Heart left ventricle (tissue), 16 donors: Measurements from ENCODE around the gene TBC1D22B. TPM values are rescaled to one million over a fixed set of nuclear protein-coding genes. Genes with fewer than 3 reads are reported as not detected.

ENCODE experiments used
- ATAC-seq, 4 donors: fragments of 200-7000 bp; cut with Tn5 transposase; one replicate each; pipeline ENCODE4 v1.9.1; 2020 to 2022; ENCODE audit warnings: moderate library complexity in 4 of 4, mild to moderate bottlenecking in 3 of 4, moderate number of reproducible peaks in 1 of 4
- DNase-seq, 5 donors: peaks; one replicate each; pipeline ENCODE4 v3.0.0-alpha.2; 2020
- H3K27ac ChIP-seq, 12 donors: fragments of 200-600 bp; sonication (generic) in 4 of 12; one replicate each; pipeline versions ENCODE4 v1.5.0 to v1.8.0; 2016 to 2022; ENCODE audit warnings: mild to moderate bottlenecking in 2 of 12
- H3K27me3 ChIP-seq, 9 donors: fragments of 200-600 bp; sonication (generic) in 2 of 9; one replicate each; pipeline versions ENCODE4 v1.5.1 to v1.8.0; 2016 to 2022; ENCODE audit warnings: mild to moderate bottlenecking in 3 of 9
- H3K36me3 ChIP-seq, 9 donors: fragments of 200-600 bp; sonication (generic) in 2 of 9; one replicate each; pipeline versions ENCODE4 v1.5.0 to v1.8.0; 2018 to 2022; ENCODE audit warnings: mild to moderate bottlenecking in 2 of 9
- H3K4me1 ChIP-seq, 12 donors: fragments of 200-600 bp; sonication (generic) in 4 of 12; one replicate each; pipeline versions ENCODE4 v1.5.0 to v1.8.0; 2016 to 2022; ENCODE audit warnings: mild to moderate bottlenecking in 3 of 12
- H3K4me3 ChIP-seq, 12 donors: fragments of 200-600 bp; sonication (generic) in 4 of 12; one replicate each; pipeline versions ENCODE4 v1.5.0 to v1.8.0; 2017 to 2022; ENCODE audit warnings: mild to moderate bottlenecking in 9 of 12, moderate library complexity in 4 of 12
- H3K9me3 ChIP-seq, 12 donors: fragments of 200-600 bp; sonication (generic) in 4 of 12; one replicate each; pipeline versions ENCODE4 v1.5.0 to v1.8.0; 2016 to 2022; ENCODE audit warnings: mild to moderate bottlenecking in 1 of 12
- CTCF ChIP-seq, 12 donors: fragments of 200-600 bp; sonication (generic) in 4 of 12; IDR thresholded peaks; one replicate each; pipeline versions ENCODE4 v1.5.0 to v1.8.0; 2018 to 2022; ENCODE audit warnings: antibody characterized with exemption in 12 of 12, mild to moderate bottlenecking in 5 of 12
- POLR2A ChIP-seq, 2 donors: fragments of 450-650 bp; IDR thresholded peaks; one replicate each; pipeline ENCODE4 v1.6.1; 2017; ENCODE audit warnings: antibody characterized with exemption in 2 of 2, mild to moderate bottlenecking in 2 of 2, moderate library complexity in 2 of 2
- WGBS, 4 donors: extraction: QIAGEN DNeasy Blood & Tissue Kit in 2 of 4; methylation state at CpG; one replicate each; pipeline versions ENCODE4 v1.1.5 to v1.1.7; 2013 to 2018; 5-methylcytosine and 5-hydroxymethylcytosine counted together
- intact Hi-C, 10 donors: fragments of 100-400 bp; cut with DNase I; formaldehyde crosslinking; loops; one replicate each; pipeline versions ENCODE4 v1.11.1 to v1.14.2; 2022
- polyA plus RNA-seq, 2 donors: library from polyadenylated mRNA; stranded (reverse); fragments of 200-250 nt; gene quantifications; one replicate each; pipeline ENCODE4 v1.2.3, GENCODE V29; 2013
- total RNA-seq, 9 donors: library from RNA; depleted of rRNA in 2 of 9; stranded (reverse); fragments of >200 nt in 2 of 9; fragmentation: NEBNext Ultra II Directional in 3 of 9; extraction: Animal tissue kit (Norgen Biotek cat#: 25700) in 3 of 9; gene quantifications; one replicate each; pipeline versions ENCODE4 v1.1.0 to v1.2.4, GENCODE V29; 2016 to 2023
- donor health status: ischemic (EF 13 %, LVEDD 7.1; RV severe dilation, severe dysfunction).
- donor health status: healthy with polysubstance abuse.
- donor health status: DM: no; HTN: yes; CAD: no.
- donor health status: DM: no; HTN: no; CAD: no.
- donor health status: ischemic (EF 25% LVEDD 6.9; RV normal size, moderate dysfunction).
- donor health status: ischemic (EF 25% LVEDD 5.7; RV mildly dilated, moderate dysfunction).
- donor health status: healthy.
- donor health status: DM: yes; HTN: yes; CAD: no.
- donor health status: ischemic (EF 35%, LVEDD 5.7; RV mildly dilated, moderate dysfunction).
- donor health status: nonischemic (EF 11% LVEDD 7.7; RV severe dilation, severe dysfunction).
- donor health status: DM: yes; HTN: yes; CAD: no.
- donor health status: PGD.
- donor health status: ischemic (EF 29% LVEDD 5.4; RV normal size, mild dysfunction).
- donor health status: nonischemic (EF 23%, LVEDD 6.1; RV moderate dilation, normal function).

TBC1D22B gene
- total and polyA plus RNA-seq, 11 donors, result 3.1 to 10.7 (median 7.3) TPM

GRCh38 chr6:37236921-37237320 is 20.7 kb upstream of the TBC1D22B start:
- DNase-seq, result no peak
- intact Hi-C loops, result no loop called here
- no peaks in the 10 kb centered on the region for H3K36me3 ChIP-seq
- 90 to 96% (median 94%) methylated on average over 2 of the region's 2 CpGs for WGBS, 4 donors
- ATAC-seq, result no peak
- no peak overlapping the region for H3K27ac ChIP-seq
- TF ChIP-seq CTCF (IDR thresholded peaks at IDR 0.05) (no peak), POLR2A (IDR thresholded peaks at IDR 0.05) (no peak)
- peaks cover 0 to 32% (median 11%) of the 10 kb centered on the region in 12 donors for H3K4me1 ChIP-seq
- no peak overlapping the region for H3K4me3 ChIP-seq
- no peaks in the 10 kb centered on the region for H3K9me3 ChIP-seq
- H3K27me3 ChIP-seq, result no peaks in the 10 kb centered on the region

GRCh38 chr6:37237789-37238188 is 19.8 kb upstream of the TBC1D22B start:
- H3K27ac ChIP-seq, result no peak overlapping the region
- DNase-seq (no peak), ATAC-seq (no peak)
- no peaks in the 10 kb centered on the region for H3K36me3 ChIP-seq
- peaks cover 3 to 40% (median 17%) of the 10 kb centered on the region in 12 donors for H3K4me1 ChIP-seq
- TF ChIP-seq CTCF (IDR thresholded peaks at IDR 0.05) (no peak), POLR2A (IDR thresholded peaks at IDR 0.05) (no peak)
- no peaks in the 10 kb centered on the region for H3K27me3 ChIP-seq
- intact Hi-C loops, result no loop called here
- no peak overlapping the region for H3K4me3 ChIP-seq
- no peaks in the 10 kb centered on the region for H3K9me3 ChIP-seq

- no peak for DNase-seq
- no peaks in the 10 kb centered on the region for H3K36me3 ChIP-seq
- ATAC-seq, result no peak
- H3K27me3 ChIP-seq, result no peaks in the 10 kb centered on the region
- intact Hi-C loops, result no loop called here
- H3K4me3 ChIP-seq, result no peak overlapping the region
- 77 to 93% (median 79%) methylated on average over 1 of the region's 1 CpG for whole genome bisulfite sequencing, 4 donors
- TF ChIP-seq POLR2A (IDR thresholded peaks at IDR 0.05) (no peak), CTCF (IDR thresholded peaks at IDR 0.05) (no peak)
- peaks cover 3 to 46% (median 22%) of the 10 kb centered on the region in 12 donors for H3K4me1 ChIP-seq
- H3K27ac ChIP-seq, result peak overlapping the region in 4 of 12 donors; percentile 67 to 89 (median 82)
- no peaks in the 10 kb centered on the region for H3K9me3 ChIP-seq
Measured at GRCh38 chr6:37238381-37238780, 19.2 kb upstream of the TBC1D22B start.

GRCh38 chr6:37239526-37239925 is 18.0 kb upstream of the TBC1D22B start:
- Histone ChIP-seq H3K27ac (peak overlapping the region in 11 of 12 donors; percentile 62 to 89 (median 77)), H3K36me3 (no peaks in the 10 kb centered on the region), H3K4me3 (no peak overlapping the region), H3K4me1 (peaks cover 3 to 58% (median 33%) of the 10 kb centered on the region in 12 donors), H3K9me3 (no peaks in the 10 kb centered on the region), H3K27me3 (no peaks in the 10 kb centered on the region)
- DNase-seq (no peak), ATAC-seq (peak in 1 of 4 donors; percentile 2)
- TF ChIP-seq CTCF (IDR thresholded peaks at IDR 0.05) (no peak), POLR2A (IDR thresholded peaks at IDR 0.05) (no peak)
- 83 to 90% (median 86%) methylated on average over 3 of the region's 3 CpGs for WGBS, 4 donors
- intact Hi-C loops, result no loop called here
